ENCODE measurements around the gene ARHGAP12.

Gene ARHGAP12

DNA sequence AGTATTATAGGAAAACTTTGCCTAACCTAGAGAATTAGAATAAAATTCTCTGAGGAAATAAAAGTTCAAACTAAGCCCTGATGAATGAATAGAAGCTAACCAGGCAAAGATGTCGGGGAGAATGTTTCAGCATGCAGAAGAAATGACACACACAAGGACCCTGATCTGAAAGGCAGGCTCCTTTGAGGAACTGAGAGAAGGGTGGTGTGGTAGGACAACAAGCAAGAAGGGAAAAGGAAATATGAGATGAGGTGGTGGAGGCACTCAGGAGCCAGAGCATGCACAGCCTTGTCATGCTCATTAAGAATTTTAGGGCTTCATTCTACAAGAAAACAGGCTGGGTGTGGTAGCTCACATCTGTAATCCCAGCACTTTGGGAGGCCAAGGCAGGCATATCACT lies 90.6 kb downstream of the ARHGAP12 start (continued):
- TF ChIP-seq, protein P1, sequence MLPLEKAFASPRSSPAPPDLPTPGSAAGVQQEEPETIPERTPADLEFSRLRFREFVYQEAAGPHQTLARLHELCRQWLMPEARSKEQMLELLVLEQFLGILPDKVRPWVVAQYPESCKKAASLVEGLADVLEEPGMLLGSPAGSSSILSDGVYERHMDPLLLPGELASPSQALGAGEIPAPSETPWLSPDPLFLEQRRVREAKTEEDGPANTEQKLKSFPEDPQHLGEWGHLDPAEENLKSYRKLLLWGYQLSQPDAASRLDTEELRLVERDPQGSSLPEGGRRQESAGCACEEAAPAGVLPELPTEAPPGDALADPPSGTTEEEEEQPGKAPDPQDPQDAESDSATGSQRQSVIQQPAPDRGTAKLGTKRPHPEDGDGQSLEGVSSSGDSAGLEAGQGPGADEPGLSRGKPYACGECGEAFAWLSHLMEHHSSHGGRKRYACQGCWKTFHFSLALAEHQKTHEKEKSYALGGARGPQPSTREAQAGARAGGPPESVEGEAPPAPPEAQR (tag by site-specific recombination; IDR thresholded peaks at IDR 0.05), result no peak
- TF ChIP-seq ZBTB7A (tag by site-specific recombination; IDR thresholded peaks at IDR 0.05; ENCODE audit: low read depth), result no peak
- TF ChIP-seq ZNF174 (tag by site-specific recombination; IDR thresholded peaks at IDR 0.05), result no peak

DNA sequence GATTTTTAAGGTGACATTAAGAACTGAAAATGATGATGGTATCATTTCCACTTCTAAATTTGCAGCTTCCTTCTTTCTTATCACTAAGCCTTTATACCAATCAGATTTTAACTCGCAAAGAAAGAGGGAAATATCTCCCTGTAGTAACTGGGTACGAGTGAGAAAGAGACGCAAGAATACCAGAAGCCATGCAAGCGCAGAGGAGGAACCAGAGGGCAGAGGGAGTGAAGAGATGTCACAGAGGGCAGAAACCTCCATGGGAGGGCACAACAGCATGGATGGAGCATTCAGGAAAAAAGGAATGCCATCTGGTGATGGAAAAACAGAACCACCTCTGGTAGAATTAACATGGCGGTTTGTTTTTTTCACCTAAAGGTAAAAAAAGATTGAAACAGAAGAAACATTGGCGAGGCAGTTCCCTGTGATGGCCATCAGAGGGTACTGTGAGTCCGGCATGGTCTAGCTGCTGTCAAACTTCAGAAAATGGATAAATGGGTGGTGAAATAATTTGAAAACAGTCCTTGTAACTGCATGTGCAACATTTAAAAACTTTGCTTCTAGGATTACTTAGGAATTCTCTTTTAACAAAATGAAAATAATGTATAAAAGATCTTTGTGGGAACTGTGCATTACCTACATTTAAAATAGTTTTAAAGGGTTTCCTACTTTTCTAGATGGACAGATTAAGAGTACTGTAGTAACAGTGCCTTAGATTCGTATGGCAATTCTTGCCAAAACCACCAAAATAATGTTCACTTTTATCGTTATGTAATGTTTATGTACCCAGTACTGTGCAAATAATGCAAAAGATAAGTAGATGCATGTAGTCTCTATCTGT lies 91.8 kb downstream of the ARHGAP12 start:
- Histone ChIP-seq H3K4me3 (ENCODE audit: low read depth, low read length) (no peak overlapping the region), H3K27ac (ENCODE audit: extremely low read depth, low read depth, low read length) (no peak overlapping the region), H3K36me3 (ENCODE audit: control insufficient read depth in 2 of 2, insufficient read depth in 1 of 2, low read length in 2 of 2) (no peaks in the 10 kb centered on the region), H3K4me1 (ENCODE audit: control insufficient read depth, insufficient read depth, low read length) (no peaks in the 10 kb centered on the region), H3K9me3 (ENCODE audit: control insufficient read depth, insufficient read depth, low read depth, low read length) (no peaks in the 10 kb centered on the region)
- POLR2A ChIA-PET, result interaction anchor here (0.6 kb wide), 1 partner anchor 161 kb away, joined by 4 read pairs; no protein-coding TSS in a partner anchor
- TF ChIP-seq ZNF121 (tag by site-specific recombination; IDR thresholded peaks at IDR 0.05) (no peak), ZNF292 (tag by site-specific recombination; IDR thresholded peaks at IDR 0.05; ENCODE audit: borderline replicate concordance, low read depth) (no peak), ZNF654 (tag by site-specific recombination; IDR thresholded peaks at IDR 0.05; ENCODE audit: low read depth) (peak; percentile 60)
- TF ChIP-seq, protein P2, sequence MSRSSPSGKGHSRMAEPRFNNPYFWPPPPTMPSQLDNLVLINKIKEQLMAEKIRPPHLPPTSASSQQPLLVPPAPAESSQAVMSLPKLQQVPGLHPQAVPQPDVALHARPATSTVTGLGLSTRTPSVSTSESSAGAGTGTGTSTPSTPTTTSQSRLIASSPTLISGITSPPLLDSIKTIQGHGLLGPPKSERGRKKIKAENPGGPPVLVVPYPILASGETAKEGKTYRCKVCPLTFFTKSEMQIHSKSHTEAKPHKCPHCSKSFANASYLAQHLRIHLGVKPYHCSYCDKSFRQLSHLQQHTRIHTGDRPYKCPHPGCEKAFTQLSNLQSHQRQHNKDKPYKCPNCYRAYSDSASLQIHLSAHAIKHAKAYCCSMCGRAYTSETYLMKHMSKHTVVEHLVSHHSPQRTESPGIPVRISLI (tag by site-specific recombination; IDR thresholded peaks at IDR 0.05), result peak; percentile 61; the same call in 1 of the 2 replicates
- CTCF ChIA-PET, result interaction anchor here (0.6 to 1.7 kb wide), 5 partner anchors 15 to 220 kb away, joined by 3 to 6 read pairs (median 3); no protein-coding TSS in a partner anchor

DNA sequence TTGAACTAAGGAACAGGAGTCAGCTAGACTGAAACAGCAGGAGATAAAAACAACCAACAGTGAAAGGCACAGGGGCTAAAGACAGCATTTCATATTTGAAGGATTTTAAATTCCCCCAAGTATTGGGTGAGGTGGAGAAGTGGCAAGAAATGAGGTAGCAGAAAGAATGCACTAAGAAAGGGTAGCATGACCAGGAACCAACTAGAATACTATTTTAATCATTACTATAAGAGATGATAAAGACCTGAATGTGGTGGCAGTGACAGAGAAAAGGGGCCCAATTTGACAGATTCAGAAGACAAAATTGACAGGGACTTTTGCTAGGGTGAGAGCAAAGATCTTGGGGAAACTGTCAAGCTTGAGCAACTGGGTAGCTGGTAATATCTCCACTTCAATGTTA lies 94.9 kb downstream of the ARHGAP12 start:
- Histone ChIP-seq H3K4me3 (ENCODE audit: low read depth, low read length) (no peak overlapping the region), H3K27ac (ENCODE audit: extremely low read depth, low read depth, low read length) (no peak overlapping the region), H3K9me3 (ENCODE audit: control insufficient read depth, insufficient read depth, low read depth, low read length) (no peaks in the 10 kb centered on the region), H3K36me3 (ENCODE audit: control insufficient read depth in 2 of 2, insufficient read depth in 1 of 2, low read length in 2 of 2) (no peaks in the 10 kb centered on the region), H3K4me1 (ENCODE audit: control insufficient read depth, insufficient read depth, low read length) (no peaks in the 10 kb centered on the region)
- POLR2A ChIA-PET, result no interaction called here
- CTCF ChIA-PET, result no interaction called here
- TF ChIP-seq, protein P3, sequence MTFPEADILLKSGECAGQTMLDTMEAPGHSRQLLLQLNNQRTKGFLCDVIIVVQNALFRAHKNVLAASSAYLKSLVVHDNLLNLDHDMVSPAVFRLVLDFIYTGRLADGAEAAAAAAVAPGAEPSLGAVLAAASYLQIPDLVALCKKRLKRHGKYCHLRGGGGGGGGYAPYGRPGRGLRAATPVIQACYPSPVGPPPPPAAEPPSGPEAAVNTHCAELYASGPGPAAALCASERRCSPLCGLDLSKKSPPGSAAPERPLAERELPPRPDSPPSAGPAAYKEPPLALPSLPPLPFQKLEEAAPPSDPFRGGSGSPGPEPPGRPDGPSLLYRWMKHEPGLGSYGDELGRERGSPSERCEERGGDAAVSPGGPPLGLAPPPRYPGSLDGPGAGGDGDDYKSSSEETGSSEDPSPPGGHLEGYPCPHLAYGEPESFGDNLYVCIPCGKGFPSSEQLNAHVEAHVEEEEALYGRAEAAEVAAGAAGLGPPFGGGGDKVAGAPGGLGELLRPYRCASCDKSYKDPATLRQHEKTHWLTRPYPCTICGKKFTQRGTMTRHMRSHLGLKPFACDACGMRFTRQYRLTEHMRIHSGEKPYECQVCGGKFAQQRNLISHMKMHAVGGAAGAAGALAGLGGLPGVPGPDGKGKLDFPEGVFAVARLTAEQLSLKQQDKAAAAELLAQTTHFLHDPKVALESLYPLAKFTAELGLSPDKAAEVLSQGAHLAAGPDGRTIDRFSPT (tag by site-specific recombination; IDR thresholded peaks at IDR 0.05), result no peak
- TF ChIP-seq ZNF530 (tag by site-specific recombination; IDR thresholded peaks at IDR 0.05; ENCODE audit: low read depth), result no peak
- TF ChIP-seq REPIN1 (tag by site-specific recombination; IDR thresholded peaks at IDR 0.05; ENCODE audit: low read depth), result no peak
- TF ChIP-seq ZNF596 (tag by site-specific recombination; IDR thresholded peaks at IDR 0.05), result no peak
- TF ChIP-seq ZNF354C (tag by site-specific recombination; IDR thresholded peaks at IDR 0.05; ENCODE audit: borderline replicate concordance, low read depth), result no peak
- no peak for TF ChIP-seq GFI1B (tag by site-specific recombination; IDR thresholded peaks at IDR 0.05)
- no peak for TF ChIP-seq ZNF624 (tag by site-specific recombination; IDR thresholded peaks at IDR 0.05)
- TF ChIP-seq KLF9 (tag by site-specific recombination; IDR thresholded peaks at IDR 0.05; ENCODE audit: low read depth), result no peak
- TF ChIP-seq ZNF10 (tag by site-specific recombination; IDR thresholded peaks at IDR 0.05), result no peak
- no peak for TF ChIP-seq ZBTB7A (tag by site-specific recombination; IDR thresholded peaks at IDR 0.05; ENCODE audit: low read depth)
- TF ChIP-seq SALL2 (tag by site-specific recombination; IDR thresholded peaks at IDR 0.05; ENCODE audit: borderline replicate concordance), result no peak
- no peak for TF ChIP-seq ZNF791 (tag by site-specific recombination; IDR thresholded peaks at IDR 0.05)
- TF ChIP-seq ZNF23 (tag by site-specific recombination; IDR thresholded peaks at IDR 0.05; ENCODE audit: borderline replicate concordance), result no peak
- TF ChIP-seq KLF16 (tag by site-specific recombination; IDR thresholded peaks at IDR 0.05), result no peak
- no peak for TF ChIP-seq ZNF211 (tag by site-specific recombination; IDR thresholded peaks at IDR 0.05; ENCODE audit: low read depth)
- no peak for TF ChIP-seq ZNF174 (tag by site-specific recombination; IDR thresholded peaks at IDR 0.05)
- TF ChIP-seq, protein P4, sequence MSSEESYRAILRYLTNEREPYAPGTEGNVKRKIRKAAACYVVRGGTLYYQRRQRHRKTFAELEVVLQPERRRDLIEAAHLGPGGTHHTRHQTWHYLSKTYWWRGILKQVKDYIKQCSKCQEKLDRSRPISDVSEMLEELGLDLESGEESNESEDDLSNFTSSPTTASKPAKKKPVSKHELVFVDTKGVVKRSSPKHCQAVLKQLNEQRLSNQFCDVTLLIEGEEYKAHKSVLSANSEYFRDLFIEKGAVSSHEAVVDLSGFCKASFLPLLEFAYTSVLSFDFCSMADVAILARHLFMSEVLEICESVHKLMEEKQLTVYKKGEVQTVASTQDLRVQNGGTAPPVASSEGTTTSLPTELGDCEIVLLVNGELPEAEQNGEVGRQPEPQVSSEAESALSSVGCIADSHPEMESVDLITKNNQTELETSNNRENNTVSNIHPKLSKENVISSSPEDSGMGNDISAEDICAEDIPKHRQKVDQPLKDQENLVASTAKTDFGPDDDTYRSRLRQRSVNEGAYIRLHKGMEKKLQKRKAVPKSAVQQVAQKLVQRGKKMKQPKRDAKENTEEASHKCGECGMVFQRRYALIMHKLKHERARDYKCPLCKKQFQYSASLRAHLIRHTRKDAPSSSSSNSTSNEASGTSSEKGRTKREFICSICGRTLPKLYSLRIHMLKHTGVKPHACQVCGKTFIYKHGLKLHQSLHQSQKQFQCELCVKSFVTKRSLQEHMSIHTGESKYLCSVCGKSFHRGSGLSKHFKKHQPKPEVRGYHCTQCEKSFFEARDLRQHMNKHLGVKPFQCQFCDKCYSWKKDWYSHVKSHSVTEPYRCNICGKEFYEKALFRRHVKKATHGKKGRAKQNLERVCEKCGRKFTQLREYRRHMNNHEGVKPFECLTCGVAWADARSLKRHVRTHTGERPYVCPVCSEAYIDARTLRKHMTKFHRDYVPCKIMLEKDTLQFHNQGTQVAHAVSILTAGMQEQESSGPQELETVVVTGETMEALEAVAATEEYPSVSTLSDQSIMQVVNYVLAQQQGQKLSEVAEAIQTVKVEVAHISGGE (tag by site-specific recombination; conservative IDR thresholded peaks at IDR 0.05; ENCODE audit: low read depth), result no peak
